GM12874 (cell line): ENCODE results near the gene GABARAP.

ENCODE experiments used
- TF ChIP-seq, protein P1 (sequence below): IDR thresholded peaks from 2 replicates; pipeline ENCODE4 v1.5.1; 2011; ENCODE audit warnings: low read depth, mild to moderate bottlenecking, control low read depth, low read length, moderate library complexity; ENCODE audit not compliant: insufficient read depth

Gene GABARAP

DNA sequence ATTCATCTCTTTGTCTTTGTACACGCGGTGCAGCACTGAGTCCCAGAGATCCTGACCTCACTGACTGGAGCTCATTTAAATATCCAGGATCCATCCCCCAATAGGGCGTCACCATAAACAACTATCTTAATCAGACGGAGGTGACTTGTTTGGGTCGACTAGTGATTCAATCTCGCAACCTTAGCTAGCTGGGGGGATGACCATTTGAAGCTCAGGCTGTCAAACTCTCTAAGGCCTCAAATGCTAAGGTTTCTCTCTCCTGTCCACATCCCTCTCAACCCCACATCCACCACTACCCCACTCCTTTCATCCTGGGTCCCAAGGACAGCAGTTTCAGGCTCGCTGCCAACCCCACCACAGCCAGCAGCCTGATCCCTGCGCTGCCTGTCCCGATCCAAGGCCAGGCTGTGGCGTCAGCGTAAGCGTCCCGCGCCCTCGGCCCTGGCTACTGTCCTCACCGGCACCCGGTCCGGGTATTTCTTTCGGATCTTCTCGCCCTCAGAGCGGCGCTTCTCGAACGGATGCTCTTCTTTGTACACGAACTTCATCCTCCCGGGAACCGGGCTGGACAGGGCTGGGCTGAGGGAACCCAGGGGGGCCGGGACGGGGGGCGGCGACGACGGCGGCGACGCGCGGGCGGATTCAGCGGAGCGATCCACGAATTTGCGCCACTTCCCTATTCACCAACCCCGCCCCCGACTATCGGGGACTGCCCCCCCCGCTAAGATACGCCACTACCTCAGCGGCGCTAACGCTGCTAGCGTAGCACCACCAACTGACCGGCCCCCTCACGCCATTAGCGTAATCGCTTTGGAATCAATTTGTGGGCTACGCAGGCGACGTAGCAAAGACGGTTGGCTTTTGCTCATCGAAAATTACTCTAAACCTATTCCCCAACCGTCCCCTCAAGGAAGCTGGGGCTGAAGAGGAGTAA is at the start of gene GABARAP:
Gene GABARAP (minus strand): TSS at position 667 of the 934 bp plus-strand sequence. CDS start 119 bp downstream, at position 548.
- TF ChIP-seq, protein P1, sequence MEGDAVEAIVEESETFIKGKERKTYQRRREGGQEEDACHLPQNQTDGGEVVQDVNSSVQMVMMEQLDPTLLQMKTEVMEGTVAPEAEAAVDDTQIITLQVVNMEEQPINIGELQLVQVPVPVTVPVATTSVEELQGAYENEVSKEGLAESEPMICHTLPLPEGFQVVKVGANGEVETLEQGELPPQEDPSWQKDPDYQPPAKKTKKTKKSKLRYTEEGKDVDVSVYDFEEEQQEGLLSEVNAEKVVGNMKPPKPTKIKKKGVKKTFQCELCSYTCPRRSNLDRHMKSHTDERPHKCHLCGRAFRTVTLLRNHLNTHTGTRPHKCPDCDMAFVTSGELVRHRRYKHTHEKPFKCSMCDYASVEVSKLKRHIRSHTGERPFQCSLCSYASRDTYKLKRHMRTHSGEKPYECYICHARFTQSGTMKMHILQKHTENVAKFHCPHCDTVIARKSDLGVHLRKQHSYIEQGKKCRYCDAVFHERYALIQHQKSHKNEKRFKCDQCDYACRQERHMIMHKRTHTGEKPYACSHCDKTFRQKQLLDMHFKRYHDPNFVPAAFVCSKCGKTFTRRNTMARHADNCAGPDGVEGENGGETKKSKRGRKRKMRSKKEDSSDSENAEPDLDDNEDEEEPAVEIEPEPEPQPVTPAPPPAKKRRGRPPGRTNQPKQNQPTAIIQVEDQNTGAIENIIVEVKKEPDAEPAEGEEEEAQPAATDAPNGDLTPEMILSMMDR = no peak

DNA sequence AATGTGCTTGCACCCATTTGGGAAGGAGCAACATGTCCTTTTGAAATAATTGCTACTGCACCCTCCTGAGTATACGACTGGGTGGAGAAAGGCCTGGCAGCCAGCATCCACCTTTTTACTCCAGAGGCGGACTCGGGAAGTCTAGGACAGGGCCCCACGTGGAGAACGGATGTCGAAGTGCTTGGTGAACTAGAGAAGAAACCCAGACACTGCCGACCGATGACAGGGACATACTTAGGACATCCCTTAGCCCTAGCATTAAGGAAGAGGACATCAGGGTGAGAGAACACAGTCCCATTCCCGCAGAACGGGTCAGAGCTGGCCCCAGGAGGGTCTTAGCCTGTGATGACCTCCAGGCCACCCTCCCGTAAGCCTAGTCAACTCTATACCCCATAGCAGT is 48.4 kb upstream of the GABARAP start:
- TF ChIP-seq, protein P1 = no peak

DNA sequence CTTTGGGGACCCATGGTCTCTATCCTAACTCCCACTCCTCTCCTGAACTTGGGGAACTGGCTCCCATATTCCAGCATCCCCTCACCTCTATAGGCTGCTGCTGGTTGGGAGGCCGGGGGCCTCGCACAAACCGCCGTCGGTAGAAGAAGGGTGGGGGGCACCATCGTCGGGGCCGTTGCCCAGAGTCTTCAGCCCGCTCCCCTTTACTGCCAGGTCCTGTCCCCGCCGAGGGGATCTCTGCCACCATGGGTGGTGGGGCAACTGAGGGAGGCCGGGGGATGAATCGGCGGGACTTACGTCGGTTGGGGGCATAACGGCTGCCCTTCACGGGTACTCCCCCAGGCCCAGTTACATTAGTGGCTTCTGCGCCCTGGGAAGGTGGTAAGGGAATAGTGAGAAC is 47.9 kb upstream of the GABARAP start:
- TF ChIP-seq, protein P1 = no peak

DNA sequence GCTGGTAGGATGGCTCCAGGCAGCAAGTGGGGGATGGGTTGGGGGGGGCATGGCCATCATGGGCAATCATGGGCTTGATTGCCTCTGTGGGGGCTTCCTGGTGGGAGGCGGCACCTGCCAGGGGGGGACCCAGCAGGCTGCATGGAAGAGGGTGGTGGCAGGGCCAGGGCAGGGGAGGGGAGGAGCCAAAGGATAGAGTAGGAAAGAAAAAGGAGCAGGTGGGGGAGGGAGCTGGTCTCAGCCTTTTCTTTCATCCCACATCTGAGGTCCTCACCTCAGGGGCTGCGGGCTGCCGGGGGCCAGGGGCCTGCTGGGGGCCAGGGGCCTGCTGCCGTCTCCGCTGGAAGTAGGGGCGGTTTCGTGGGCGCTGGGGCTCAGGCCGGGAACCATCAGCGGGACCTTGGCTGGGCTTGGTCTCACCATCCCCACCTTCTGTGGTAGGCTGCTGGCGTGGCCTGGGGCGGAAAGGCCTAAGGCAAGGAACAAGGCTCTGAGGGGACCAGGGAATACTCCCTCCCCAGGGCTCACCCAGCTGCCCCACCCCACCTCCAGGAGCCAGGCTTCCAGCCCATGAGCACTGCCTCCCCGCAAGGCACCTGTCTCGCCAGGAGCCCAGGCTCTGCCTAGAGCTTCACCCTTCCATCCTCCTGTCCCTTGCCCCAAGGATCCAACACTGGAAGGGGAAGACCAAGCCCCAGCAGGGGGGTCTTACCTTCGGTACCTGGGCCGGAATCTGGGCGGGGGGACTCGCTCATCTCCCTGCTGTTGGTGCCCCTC is 47.2 kb upstream of the GABARAP start:
- TF ChIP-seq, protein P1 = no peak

DNA sequence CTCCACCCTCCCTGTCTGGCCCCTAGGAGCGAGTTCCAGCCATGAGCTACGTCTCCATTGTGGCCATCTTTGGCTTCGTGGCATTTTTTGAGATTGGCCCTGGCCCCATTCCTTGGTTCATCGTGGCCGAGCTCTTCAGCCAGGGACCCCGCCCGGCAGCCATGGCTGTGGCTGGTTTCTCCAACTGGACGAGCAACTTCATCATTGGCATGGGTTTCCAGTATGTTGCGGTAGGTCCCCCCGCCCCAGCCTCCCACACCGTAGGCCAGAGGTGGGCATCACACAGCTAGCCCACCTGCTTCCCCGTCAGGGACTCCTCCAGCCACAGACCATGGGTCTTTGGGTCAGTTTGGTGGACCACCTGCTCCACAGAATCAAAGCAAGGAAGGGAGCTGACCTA is 43.4 kb upstream of the GABARAP start:
- TF ChIP-seq, protein P1 = no peak

DNA sequence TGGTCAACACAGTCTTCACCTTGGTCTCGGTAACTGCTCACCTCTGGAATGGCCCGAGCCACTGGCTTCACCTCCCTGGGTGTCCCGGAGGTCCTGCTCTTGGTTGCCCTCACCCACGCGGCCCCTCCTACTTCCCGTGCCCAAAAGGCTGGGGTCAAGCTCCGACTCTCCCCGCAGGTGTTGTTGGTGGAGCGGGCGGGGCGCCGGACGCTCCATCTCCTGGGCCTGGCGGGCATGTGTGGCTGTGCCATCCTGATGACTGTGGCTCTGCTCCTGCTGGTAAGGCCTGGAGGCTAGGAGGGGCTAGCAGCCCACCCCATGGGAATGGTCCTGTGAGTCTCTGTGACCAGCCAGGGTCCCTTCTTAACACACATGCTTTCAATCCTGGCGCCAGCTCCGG is 42.7 kb upstream of the GABARAP start:
- TF ChIP-seq, protein P1 = no peak

DNA sequence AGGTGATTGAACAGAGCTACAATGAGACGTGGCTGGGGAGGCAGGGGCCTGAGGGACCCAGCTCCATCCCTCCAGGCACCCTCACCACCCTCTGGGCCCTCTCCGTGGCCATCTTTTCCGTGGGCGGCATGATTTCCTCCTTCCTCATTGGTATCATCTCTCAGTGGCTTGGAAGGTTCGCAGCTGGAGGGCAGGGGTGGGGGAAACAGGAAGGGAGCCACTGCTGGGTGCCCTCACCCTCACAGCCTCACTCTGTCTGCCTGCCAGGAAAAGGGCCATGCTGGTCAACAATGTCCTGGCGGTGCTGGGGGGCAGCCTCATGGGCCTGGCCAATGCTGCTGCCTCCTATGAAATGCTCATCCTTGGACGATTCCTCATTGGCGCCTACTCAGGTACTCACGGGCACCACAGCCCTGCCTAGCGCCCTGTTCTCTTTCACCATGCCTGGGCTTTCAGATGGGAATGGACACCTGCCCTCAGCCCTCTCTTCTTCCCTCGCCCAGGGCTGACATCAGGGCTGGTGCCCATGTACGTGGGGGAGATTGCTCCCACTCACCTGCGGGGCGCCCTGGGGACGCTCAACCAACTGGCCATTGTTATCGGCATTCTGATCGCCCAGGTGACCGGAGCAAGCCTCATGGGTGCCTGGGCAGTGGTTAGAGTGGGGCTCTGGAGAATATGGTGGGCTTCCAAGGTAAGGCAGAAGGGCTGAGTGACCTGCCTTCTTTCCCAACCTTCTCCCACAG is 41.4 kb upstream of the GABARAP start:
- TF ChIP-seq, protein P1 = no peak
